GM21529 (cell line): ENCODE data around the gene TUBGCP5.
"Not testable (repeated sequence)": the region's sequence is repeated elsewhere in the genome, so short reads cannot be mapped to it uniquely, and the experiment has no call there.

Source experiments
- ATAC-seq: cut with Tn5 transposase; IDR thresholded peaks from one replicate; pipeline ENCODE4 v1.9.1; 2021; ENCODE audit not compliant: unreplicated experiment

TUBGCP5 gene

DNA sequence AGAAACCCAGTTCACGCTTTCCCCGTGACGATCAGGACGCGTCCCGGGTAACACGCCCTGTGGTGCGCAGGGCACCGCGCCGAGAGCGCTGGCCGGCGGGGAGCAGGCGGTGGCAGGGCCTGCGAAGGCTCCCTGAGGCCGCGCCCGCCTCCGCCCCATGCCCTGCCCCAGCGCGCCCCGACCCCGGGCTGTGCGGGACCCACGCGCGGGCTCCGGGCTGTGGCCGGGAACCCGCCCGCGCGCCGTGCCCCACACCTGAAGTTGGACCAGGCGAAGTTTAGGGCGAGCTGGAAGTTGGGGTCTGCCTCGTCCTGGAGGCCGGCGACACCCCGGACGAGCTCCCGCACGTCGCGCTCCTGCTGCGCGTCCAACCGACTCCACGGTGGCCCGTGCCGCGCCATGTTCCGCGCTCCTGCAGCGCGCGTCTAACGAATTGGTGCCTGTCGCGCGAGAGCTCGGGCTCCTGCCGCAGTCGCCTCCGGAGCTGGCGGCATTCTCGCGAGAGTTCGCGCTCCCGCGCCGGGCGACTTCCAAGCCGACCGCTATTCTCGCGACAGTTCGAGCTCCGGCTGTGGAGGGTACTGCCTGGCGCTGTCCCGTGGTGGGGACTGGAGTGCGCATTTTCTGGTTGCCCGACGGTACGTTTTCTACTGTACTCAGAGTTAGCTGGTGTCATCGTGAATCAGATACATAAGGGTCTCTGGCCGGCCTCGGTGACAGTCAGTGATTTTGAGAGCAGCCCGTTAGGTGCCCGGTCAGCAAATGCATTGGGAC is at the start of gene TUBGCP5:
Gene TUBGCP5 (minus strand): TSS at position 427 of the 774 bp plus-strand sequence. CDS start 26 bp downstream, at position 401.
- ATAC-seq = peak; percentile 88

DNA sequence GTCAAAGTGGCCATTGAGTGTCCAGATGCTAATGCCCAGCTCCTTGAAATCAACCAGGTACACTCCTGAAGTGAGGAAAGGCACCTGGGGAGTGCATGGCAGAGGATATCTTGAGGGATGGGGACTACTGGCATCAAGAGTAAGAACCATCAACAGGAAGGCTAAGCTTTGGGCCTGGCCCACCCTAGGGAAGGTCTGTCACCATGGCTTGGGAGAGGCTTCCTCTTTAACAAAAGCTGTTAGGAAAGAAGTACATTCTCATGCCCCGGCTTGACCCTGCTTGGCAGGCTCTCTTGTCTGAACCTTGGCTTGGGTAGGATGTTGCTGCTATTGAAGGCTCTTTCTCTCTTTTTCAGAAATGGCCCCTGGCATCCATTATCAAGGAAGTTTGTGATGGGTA is 43.7 kb upstream of the TUBGCP5 start:
- ATAC-seq = no peak

DNA sequence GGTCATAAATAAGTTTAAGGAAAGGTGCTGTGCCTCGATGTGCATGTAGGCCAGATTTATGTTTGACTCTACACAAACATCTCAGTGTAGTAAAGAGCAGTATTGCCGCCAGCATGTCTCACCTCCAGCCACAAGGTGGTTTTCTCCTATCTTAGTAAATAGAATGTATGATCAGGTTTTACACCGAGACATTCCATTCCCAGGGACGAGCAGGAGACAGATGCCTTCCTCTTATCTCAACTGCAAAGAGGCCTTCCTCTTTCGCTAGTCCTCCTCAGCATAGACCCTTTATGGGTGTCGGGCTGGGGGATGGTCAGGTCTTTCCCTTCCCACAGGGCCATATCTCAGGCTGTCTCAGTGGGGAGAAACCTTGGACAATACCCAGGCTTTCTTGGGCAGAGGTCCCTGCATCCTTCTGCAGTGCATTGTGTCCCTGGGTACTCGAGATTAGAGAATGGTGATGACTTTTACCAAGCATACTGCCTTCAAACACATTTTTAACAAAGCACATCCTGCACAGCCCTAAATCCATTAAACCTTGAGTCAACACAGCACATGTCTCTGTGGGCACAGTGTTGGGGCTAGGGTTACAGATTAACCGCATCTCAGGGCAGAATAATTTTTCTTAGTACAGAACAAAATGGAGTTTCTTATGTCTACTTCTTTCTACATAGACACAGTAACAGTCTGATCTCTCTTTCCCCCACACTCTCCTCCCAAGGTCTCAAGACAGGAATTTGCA is 42.8 kb upstream of the TUBGCP5 start:
- ATAC-seq = not testable (repeated sequence)

DNA sequence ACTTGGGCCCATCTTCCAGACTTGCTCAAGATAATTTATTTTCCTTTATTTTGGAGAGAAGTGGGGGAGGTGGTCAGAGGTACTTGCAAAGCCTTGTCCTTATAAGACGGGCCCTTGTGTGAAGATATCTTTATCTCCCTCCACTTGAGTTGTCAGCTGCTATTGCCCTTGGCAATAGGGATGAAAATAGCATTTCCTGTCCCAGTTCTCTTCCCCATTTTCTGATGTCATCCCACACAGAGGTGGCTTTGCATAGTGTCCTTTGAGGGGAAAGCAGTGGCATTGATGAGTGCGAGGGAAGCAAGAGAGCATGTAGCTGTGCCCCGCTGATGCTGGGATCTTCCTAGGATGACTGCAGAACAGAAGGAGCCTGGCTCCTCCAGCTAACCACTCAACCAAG is 41.9 kb upstream of the TUBGCP5 start:
- no peak for ATAC-seq

DNA sequence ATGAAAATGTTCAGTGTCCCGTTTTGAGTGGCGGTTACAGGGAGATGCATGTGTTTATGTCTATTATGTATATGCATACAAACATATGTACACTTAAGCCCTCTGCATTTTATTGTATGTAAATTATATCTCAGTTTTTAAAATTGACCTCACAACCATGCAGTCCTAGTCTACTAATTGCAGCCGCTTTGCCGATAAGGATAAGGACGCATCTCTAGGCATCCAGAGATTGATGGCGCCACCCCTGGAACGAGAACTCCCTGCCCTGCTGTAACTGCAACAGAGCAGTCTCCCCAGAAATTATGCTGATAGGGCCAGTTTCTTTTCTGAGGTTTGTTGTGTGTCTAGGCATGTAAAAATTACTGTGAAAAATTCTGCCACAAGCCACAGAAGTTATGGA is 40.4 kb upstream of the TUBGCP5 start:
- no peak for ATAC-seq

DNA sequence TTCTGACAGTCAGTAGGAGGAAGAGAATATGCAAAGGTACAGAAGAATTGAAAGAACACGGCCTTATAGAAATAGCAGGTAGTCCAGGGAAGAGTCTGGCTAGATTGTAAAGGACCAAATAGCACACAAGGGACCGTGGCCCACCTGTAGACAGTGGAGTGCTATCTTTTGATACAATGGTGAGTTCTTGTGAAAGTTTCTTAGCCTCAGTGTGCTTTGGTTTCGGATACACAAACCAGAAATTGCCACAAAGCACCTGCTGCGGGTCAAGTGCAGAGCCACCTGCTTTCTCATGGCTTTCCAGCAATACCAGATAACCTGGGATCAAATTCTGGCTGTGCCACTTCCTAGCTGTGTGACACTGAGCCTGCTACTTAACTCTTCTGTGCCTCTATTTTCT is 36.6 kb upstream of the TUBGCP5 start:
- no peak for ATAC-seq

DNA sequence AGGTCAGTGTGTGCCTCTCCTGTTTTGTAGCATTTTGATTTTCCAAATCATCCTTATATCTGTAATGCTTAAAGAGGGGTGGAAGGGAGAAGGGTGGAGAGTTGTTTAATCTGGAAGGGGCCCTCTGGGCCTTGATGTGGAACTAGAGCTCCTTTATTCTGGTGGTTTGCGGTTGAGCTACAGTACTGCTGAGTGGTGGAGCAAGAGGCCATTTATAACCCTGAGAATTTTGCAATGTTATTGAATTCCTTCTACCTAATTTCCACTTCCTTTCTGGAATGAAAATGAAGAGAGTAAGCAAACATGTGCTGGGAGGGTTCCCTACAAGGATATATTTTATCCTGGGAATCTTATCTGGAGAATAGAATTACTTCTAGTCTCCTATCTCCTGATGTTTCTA is 35.3 kb upstream of the TUBGCP5 start:
- ATAC-seq = no peak

DNA sequence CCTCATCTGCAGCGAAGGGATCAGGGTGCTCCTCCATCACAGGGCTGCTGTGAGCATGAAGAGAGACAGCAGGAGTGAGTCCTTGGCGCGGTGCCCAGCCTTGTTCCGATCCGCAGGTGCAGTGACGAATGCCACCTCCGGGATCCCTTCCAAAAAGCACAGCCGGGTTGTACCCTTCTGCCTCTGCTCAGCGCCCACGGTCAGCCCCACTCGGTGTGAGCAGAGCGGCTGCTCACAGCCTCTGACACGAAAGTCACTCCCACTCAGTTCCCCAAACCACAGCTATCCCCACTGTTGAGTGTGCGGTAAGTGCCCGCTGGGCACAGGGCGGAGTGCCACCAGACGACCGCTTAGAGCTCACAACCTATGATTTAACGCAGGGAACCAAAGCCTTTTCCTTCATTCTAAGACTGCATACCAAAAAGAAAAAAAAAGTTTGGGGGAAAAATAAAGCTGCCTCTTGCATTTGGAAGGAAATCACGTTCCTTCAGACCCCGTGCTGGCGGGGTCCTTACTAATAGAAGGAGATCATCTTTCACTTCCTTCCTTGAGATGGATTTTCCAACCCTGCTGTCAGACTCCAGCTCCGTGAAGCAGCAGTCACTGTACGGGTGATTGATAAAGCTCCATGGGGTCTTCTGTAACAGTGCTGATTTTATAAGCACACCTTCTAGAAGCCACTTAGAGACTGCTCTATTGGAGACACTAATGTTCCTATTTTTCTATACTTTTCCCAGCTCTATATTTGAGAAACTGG is 34.7 kb upstream of the TUBGCP5 start:
- ATAC-seq = no peak

DNA sequence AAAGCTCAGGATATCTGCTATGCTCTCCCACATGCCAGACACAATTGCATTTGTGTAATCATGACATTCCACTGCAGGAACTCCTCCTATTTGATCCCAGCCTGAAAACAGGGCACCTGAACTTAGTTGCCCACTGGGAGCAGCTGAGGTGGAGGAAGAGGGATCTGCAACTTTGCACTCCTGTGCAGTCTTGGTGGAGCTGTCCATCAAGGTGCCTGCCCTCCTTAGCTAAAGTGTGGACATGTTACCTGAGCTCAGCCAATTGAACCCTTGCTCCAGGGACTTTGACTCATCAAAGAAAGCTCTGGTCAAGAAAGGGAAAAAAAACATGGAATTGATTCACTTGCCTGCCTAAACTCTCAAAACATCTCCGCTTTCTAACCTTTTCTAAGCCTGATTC is 33.3 kb upstream of the TUBGCP5 start:
- no peak for ATAC-seq

DNA sequence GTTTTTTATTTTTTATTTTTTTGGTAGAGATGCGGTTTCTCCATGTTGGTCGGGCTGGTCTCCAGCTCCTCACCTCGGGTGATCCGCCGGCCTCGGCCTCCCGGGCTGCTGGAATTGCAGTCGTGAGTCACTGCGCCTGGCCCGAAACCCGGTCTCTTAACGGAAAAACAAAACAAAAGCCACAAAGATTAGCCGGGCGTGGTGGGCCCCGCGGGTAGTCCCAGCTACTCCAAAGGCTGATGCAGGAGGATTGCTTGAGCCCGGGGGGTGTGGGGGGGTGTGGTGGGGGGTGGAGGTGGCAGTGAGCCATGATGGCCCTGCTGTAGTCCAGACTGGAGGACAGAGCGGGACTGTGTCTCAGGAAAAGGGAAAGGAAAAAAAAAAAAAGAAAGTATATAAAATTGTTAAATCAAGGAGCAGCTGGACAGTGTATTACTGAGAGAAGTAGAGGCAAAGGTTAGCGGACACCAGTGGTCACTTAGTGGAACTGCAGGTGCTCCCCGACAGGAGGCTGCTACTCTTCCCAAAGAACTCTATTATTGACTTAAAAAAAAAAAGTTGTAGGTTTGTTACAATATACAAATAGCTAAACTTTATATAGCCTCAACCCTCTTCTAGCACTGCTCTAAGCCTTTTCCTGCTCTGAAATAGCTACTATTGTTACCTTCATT is 30.3 kb upstream of the TUBGCP5 start:
- ATAC-seq = no peak

DNA sequence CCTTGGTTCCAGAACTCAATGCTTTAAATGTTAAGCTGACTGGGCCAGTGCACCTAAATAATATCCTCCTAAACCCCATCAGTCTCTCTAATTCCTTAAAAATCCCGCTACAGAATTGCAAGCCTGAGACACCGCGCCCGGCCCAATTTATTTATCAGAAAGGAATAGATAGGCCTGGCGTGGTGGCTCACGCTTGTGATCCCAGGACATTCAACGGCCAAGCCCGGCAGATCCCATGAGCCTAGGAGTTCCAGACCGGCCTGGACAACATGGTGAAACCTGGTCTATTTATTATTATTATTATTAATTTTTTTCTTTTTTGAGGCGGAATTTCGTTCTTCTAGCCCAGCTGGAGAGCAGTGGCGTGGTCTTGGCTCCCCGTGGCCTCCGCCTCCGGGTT is 28.0 kb upstream of the TUBGCP5 start:
- ATAC-seq = no peak

DNA sequence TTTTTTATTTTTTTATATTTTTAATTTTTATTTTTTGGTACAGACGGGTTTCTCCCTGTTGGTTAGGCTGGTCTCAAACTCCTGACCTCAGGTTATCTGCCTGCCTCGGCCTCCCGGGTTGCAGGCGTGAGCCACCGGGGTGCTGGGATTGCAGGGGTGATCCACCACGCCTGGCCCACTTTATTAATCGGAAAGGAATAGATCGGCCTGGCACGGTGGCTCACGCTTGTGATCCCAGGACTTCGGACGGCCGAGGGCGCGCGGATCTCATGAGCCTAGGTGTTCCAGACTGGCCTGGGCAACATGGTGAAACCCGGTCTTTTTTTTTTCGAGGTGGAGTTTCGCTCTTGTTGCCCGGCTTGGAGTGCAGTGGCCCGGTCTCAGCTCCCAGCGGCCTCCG is 26.5 kb upstream of the TUBGCP5 start:
- ATAC-seq = no peak

DNA sequence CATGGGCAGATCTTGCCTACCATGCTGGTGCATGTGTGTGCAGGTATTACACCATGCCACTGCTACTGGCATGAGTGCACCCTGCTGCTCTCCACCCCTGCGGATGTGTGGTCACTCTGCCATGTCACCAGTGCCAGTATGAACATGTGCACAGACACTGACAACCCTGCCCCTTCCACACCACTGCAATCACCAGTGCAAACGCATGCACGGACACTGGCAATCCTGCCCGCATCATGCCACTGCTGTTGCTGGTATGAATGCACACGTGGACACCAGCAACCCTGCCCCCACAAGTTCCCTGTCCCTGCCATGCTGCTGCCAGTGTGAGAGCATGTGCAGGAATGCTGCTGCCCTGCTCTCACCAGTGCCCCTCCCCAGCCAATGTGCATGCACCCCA is 24.8 kb upstream of the TUBGCP5 start:
- ATAC-seq = no peak

DNA sequence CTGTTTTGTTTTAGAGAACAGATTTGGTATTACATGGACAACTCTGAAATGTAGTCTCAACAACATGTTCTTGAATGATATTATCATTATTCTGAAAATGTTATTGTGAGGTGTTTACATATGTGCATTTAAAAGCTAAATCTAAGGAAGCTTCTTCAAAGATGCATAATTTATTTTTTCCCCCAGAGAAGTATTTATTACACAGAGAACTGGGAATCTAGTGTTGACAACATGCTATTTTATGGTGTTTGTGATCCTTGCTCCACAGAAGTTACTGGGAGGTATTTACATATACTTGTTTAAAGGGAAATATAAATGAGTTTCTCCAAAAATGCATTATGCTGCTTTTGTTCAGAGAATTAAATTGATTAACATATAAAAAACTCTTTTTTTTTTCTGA is 18.3 kb upstream of the TUBGCP5 start:
- no peak for ATAC-seq

DNA sequence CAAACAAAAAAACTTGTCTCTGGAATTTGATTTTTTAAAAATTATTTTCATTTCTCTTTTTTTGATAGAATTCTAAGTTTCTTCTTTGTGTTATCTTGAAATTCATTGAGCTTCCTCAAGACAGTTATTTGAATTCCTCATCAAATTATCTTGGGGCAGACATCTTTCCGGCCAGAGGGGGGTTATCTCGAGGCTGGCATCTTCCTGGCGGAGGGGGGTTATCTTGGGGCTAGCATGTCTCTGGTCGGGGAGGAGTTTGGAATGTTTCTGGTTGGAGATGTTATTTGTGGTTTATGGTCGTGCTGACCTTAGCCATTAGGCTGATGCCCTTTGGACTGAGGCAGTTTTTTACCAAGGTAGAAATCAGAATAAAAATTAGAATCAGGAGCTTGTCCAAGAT is 15.9 kb upstream of the TUBGCP5 start:
- ATAC-seq = no peak

DNA sequence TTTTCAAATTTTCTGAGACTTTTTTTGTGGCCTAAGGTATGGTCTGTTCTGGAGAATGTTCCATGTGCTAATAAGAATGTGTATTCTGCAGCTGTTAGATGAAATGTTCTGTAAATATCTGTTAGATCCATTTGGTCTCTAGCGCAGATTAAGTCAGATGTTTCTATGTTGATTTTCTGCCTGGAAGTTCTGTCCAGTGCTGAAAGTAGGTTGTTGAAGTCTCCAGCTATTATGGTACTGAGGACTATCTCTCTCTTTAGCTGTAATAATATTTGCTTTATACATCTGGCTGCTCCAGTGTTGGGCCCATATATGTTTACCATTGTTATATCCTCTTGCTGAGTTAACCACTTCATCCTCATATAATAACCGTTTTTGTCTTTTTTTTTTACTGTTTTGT is 13.2 kb upstream of the TUBGCP5 start:
- no peak for ATAC-seq

DNA sequence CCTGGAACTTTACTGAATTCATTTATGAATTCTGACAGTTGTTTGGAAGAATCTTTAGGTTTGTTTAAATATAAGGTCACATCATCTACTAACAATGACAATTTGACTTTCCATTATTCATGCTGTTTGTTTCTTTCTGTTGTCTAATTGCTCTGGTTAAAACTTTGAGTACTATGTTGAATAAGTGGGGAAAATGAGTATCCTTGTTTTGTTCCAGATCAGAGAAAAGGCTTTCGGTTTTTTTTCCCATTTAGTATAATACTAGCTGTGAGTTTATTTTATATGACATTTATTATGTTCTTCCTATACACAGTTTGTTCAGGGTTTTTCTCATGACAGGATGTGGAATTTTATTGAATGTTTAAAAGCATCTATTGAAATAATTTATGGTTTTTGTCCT is 11.3 kb upstream of the TUBGCP5 start:
- ATAC-seq = no peak

DNA sequence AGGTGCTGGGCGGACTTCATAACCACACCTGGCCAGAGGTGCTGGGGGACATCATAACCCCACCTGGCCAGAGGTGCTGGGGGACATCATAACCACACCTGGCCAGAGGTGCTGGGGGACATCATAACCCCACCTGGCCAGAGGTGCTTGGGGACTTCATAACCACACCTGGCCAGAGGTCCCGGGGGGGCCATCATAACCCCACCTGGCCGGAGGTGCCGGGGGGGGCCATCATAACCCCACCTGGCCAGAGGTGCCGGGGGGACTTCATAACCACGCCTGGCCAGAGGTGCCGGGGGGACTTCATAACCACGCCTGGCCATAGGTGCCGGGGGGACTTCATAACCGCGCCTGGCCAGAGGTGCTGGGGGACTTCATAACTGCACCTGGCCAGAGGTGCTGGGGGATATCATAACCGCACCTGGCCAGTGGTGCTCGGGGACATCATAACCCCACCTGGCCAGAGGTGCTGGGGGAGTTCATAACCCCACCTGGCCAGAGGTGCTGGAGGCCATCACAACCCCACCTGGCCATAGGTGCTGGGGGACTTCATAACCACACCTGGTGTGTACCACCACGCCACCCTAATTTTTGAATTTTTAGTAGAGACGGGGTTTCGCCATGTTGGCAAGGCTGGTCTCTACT is 10.7 kb upstream of the TUBGCP5 start:
- ATAC-seq = no peak

DNA sequence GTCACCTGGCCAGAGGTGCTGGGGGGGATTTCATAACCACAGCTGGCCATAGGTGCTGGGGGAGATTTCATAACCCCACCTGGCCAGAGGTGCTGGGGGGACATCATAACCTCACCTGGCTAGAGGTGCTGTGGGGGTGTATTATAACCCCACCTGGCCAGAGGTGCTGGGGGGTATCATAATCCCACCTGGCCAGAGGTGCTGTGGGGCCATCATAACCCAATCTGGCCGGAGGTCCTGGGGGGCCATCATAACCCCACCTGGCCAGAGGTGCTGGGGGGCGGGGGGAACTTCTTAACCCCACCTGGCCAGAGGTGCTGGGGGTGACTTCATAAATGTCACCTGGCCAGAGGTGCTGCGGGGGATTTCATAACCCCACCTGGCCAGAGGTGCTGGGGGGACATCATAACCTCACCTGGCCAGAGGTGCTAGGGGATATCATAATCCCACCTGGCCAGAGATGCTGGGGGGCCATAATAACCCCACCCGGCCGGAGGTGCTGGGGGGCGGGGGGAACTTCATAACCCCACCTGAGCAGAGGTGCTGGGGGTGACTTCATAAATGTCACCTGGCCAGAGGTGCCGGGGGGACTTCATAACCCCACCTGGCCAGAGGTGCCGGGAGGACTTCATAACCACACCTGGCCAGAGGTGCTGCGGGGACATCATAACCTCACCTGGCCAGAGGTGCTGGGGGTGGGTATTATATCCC is 9.4 kb upstream of the TUBGCP5 start:
- not testable (repeated sequence) for ATAC-seq

DNA sequence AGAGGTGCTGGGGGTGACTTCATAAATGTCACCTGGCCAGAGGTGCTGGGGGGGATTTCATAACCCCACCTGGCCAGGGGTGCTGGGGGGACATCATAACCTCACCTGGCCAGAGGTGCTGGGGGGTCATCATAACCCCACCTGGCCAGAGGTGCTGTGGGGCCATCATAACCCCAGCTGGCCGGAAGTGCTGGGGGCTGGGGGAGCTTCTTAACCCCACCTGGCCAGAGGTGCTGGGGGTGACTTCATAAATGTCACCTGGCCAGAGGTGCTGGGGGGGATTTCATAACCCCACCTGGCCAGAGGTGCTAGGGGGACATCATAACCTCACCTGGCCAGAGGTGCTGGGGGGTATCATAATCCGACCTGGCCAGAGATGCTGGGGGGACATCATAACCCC is 4.6 kb upstream of the TUBGCP5 start:
- ATAC-seq = not testable (repeated sequence)
